Stimulated activated CD4-positive, alpha-beta T cell treated with anti-CD3 and anti-CD28 coated beads, Interleukin-2, amount 100 ng/mL, for 48 hours (primary cell): ENCODE data around the gene STRN.
A peak's percentile ranks its signal among the peaks of the same experiment; 100 is the strongest.
"Not testable (repeated sequence)": the region's sequence is repeated elsewhere in the genome, so short reads cannot be mapped to it uniquely, and the experiment has no call there.

Source experiments
- DNase-seq, 2 donors: peaks; one replicate each; pipeline ENCODE4 v3.0.0-alpha.2; 2020

STRN gene

DNA sequence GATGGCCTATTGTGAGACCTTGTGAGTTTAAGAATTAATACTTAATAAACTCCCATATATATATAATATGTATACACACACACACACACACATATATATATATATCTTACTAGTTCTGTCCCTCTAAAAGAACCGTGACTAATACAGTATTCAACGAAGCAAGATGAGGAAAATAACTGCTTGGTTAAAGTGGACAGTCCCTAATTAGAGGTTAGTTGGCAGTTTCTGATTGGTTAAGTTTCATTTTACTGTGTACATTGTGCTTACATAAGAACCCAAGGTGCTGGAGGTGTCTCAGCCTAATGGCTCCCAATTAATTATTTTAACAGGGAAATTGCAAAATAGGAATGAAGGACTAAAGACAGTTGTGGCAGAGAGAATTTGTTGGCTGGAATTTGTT is 132.1 kb downstream of the STRN start:
- DNase-seq, result no peak

DNA sequence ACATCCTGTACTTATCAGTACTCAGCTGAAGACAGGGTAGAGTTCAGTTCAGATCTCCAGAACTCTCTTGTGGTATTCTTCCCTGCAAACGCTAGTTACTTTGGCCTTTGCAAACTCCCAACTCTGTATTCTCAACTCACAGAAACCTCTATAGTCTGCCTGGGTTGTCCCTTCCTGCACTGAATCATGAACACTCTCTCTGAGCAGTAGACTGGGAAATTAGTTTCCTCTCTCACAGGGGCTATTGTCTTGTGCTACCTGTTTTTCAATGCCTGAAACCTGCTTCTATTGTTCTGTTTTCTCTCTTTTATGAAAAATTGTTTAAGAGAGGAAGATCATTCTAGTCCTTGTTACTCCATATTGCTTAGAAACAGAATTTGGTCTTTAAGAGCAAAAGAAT is 135.2 kb downstream of the STRN start:
- DNase-seq, result no peak

DNA sequence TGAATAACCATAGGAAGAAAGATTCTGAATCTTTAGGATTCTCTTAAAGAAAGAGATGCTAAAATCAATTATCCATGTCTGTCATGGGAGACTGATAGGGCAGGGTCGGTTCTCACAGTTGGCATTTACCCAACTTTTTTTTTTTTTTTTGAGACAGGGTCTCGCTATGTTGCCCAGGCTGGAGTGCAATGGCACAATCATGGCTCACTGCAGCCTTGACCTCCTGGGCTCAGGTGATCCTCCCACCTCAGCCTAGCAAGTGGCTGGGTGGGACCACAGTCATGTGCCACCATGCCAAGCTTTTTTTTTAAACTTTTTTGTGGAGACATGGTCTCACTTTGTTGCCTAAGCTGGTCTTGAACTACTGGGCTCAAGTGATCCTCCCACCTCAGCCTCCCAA is 141.7 kb downstream of the STRN start:
- DNase-seq, result not testable (repeated sequence)

DNA sequence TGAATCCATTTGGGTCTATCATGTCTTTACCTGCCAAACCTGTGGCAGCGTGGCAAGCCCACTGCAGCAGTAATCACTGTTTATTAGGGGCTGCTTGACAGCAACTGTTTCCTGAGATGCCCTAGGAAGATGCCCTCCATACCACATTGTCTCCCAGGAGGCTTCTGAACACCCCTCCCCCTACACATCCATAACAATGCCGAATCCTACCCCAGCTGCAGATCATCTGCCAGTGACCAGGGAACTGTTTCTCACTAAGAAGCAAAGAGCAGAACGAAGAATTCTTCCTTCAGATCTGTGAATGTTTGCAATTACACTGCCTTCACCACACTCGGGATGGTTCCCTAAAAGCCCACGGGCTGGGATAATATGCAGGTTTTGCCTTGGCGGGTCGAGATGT is 142.1 kb downstream of the STRN start:
- no peak for DNase-seq

DNA sequence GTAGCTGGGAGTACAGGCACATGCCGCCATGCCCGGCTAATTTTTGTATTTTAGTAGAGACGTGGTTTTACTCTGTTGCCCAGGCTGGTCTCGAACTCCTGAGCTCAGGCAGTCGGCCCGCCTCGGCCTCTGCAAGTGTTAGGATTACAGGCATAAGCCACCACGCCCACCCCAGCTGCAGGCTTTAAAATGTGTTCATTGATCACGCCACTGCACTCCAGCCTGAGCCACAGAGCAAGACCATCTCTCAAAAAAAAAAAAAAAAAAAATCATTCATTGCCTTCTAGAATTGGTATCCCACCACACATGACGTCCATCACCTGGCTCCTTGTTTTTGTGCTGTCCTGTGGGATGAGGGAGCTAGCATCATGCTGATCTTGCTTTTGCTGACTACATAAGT is 142.5 kb downstream of the STRN start:
- no peak for DNase-seq

DNA sequence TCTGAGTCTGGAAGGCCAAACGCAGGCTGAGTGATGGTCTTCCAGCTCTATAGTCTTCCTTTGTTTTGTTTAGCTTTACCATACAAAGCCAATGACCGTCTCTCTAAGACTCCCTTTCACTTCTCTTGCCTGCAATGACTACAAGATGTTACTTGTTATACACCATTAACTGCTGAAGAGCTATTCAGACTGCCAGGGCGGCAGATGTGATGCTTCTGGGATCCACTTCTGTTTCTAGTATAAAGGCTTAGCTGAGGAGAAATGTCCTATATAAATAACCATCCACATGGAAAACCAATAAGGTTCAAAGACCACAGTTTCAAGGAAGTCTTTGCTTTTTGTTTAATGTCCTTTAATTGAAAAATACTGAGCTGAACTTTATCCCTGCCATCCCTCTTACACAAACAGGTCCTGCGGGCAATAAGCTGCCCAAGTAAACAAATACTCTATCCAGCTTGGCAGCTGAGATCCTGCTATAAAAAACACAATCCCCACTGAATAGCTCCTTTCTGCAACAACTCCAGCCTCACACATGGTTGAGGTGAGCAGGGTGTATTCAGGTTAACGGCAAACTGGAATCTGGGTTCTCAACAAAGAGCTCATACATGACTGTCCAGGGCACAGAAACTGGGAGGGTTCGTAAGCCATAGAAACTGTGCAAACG is 145.3 kb downstream of the STRN start:
- no peak for DNase-seq

DNA sequence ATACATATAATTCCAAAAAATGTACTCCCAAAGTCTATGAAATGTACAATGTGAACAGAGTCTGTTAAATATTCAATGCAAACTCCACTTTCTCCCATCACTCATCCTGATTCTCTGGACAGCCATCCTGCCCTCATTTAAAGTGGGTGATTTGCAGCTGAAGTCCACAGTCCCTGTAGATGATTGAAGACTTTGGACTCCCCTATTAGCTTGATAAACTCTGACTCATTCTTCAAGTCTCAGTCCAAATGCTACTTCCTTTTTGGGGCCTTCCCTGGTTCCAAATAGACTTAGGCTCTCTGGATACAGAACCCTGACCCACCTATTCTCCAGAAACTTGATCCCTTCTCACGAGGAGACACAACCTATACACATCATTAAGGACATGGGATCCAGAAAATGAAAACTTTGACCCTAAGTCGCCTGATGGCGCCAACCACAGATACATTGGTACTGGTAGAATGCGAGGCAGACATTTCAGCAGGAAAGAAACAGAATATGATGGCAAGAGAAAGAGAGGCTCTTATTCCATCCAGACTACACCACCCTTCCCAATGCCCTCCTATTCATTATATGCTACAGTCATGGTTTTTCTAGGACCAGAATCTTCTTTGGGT is 147.1 kb downstream of the STRN start:
- no peak for DNase-seq

DNA sequence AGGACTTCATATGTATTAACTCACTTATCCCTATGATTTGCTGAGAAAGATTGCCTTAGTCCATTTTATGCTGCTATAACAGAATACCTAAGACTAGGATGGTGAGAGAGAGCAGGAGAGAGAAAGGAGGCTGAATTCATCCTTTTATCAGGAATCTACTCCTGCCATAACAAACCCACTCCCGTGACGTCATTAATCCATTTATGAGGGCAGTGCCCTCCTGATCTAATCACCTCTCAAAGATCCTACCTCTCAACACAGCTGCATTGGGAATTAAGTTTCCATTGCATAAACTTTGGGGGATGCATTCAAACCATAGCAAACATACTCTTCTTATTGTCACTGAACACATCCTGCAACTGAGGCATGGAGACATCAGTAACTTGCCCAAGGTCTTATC is 147.8 kb downstream of the STRN start:
- no peak for DNase-seq

DNA sequence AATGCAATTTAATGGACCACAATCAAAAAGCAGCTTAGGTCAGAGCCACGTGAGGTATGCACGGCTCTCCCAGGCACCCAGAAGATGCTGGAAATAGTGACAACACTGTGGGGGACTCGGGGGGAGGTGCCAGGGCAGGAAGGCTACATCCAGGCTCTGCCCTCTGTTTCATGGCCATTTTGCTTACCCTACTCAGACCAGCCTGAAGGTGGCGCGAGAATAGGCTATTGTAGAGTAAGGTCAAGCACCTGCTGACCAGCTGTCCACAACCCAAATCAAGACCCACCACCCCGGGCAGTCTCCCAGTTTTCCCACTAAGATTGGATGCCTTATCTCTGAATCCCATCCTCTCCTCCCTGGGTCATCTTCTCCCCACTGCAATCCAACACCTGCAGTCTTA is 154.1 kb downstream of the STRN start:
- no peak for DNase-seq

DNA sequence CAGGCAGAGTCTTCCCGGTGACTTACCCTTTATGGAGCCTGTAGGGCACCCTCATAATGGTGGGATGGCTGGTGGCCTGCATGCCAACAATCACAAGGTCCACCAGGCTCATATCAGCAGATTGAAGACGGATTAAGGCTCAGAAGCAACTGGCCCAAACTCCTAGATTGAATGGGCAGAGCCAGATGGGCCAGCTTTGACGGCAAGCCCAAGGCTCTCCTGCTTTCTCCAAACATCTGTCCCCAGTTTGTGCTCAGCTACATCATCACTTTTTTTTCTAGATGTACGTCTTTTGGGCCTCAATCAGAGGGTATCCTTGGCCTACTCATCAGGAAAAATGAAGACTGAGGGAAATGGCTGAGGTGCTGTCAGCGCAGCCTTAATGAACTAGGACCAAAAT is 155.3 kb downstream of the STRN start:
- no peak for DNase-seq

DNA sequence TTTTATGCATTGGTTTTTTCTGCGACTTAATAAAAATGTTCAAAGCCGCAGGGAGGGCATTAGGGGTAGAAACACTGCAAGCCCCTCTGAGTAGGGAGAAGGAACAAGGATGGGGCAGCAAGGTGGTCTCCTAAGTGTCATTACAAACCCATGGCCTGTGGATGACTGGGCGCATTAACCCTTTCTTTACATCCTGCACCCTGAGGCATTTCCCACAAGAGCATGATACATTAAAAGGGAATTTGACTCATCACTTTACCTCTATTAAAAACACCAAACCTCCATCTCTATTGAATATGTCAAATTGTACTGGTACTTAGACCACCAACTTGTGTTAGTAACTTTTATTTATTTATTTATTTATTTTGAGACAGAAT is 157.3 kb downstream of the STRN start:
- DNase-seq, result no peak

DNA sequence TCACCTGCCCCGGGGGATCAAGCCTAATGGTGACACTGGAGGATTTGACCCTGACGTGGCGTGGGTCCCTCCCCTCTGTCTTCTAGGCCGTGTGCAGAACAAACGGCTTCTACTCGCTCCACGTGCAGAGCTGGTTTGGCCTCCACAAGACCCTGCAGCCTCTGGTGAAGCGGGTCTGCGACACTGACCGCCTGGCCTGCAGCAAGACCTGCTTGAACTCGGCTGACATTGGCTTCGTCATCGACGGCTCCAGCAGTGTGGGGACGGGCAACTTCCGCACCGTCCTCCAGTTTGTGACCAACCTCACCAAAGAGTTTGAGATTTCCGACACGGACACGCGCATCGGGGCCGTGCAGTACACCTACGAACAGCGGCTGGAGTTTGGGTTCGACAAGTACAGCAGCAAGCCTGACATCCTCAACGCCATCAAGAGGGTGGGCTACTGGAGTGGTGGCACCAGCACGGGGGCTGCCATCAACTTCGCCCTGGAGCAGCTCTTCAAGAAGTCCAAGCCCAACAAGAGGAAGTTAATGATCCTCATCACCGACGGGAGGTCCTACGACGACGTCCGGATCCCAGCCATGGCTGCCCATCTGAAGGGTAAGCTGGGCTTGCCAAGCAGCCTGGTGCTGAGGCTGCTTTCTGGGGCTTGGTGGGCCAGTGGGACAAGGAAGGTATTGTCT is 157.8 kb downstream of the STRN start:
- no peak for DNase-seq

DNA sequence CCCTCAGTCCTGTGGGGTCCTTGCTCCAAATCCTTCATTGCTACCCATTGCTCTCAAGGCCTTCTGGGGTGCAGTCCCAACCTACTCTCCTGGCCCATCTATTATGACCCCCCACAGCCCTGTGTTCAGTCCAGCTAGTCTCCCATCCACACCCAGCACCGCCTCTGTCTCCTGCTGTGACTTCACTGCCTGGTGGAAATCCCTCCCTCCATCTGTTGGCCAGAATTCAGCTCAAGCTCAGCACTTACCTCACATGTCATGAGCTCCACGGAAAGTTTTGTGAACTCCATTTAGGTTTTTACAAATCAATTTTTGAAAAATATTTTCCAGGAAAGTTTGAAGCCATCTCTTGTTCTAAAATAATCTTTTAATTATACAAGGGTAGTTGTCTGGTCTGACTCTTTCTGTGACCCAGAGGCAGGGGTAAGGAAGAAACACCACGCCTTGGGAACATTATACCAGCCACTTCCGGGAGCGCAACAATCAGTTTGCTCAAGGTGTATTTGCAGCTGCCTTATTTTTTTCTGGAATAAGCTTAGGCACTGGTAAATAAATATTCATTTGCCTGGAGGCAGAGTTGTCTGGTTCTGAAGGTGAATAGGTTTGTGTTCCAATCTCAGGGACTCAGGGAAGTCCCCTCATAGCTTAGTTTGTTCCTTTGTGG is 159.0 kb downstream of the STRN start:
- no peak for DNase-seq

DNA sequence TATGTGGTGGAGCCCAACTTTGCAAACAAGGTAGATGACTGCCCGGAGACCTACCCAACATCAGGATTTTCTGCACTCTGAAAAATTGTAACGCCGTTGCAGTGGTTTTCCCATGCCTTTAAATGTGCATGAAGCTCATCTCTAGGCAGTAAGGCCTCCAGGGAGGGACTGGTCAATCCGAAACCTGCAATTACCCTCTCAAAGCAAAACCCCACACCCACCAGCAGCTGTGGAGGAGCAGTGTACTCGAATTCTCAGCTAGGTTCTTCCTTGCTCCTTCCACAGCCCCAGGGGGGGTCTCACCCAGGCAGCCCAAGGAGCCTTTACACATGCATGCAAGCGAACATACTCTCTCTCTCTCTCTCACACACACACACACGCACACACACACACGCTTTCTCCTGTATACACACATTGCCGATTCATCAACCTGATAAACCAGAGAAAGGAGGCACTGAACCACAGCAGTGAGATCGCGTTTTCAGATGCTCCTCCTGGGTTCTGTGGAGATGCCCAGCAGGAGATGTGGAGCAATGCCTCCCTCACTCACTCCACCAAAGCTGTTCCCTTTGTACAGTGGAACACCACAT is 160.6 kb downstream of the STRN start:
- DNase-seq, result no peak

DNA sequence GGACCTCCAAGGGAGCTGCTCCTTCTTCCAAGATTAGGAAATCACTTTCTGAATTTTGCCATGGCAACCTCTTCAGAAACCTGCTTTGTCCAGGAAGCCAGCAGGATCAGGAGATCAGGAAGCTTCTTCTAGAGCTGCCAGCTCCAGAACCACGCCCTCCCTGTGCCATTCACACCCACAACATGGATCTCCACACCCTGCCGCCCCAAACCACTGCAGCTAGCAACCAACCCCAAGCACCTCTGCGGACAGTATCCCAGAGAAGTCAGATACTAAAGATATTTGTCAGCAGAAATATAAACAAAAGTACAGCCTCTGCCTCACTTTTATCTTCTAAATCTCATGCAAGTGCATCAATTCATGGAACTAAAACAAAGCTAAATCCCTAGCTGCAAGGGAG is 163.4 kb downstream of the STRN start:
- DNase-seq, result no peak

DNA sequence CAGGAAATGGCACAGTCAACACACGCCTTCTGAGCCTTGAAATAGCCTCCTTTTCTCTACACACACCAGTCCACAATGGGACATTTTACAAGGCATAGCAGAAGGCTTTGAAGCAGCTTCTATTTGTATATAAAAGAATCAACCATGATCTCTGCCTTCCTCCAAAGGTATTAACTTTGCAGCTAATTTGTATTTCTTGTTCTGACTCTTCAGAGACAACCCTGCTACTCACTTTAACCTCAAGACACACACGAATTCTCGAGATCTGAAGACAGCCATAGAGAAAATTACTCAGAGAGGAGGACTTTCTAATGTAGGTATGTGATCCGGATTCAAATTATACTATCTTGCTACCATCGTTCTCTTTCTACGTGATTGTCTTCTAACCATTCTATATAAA is 165.2 kb downstream of the STRN start:
- DNase-seq, result no peak

DNA sequence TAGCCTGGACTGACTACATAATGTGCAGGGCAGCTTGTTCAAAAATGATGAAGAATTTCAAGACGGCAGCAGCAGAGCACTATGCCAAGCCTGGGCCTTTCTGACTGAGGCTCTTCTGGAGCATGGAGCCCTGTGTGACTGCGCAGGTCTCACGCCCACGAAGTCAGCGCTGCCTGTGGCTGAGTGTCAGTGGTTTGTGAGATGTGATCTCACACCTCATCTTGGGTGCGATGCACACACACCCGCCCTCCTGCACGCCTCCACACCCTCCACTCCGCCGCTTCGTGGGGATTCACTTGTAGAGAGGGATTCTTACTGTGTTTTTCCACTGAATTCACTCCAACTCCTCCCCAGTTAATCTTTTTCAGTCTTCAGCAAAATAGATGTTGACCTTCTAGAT is 166.0 kb downstream of the STRN start:
- DNase-seq, result peak; percentile 36 to 63

DNA sequence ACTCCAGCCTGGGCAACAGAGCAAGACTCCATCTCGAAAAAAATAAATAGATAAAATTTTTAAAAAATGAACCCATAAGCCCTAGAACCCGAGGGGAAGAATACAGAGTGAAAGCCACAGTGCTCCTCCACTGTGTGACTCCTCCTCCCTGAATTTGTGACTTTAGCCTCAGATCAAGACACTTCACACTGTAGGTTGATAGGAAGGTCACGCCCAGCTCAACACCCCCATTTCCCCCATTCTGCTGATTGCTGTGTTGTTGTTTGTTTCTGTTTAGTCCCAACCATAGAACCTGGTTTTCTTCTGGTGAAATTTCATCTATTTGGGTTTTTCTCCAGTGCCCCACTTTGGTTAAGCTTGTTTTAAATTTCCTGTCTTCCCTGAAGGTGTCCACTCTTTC is 167.6 kb downstream of the STRN start:
- no peak for DNase-seq

DNA sequence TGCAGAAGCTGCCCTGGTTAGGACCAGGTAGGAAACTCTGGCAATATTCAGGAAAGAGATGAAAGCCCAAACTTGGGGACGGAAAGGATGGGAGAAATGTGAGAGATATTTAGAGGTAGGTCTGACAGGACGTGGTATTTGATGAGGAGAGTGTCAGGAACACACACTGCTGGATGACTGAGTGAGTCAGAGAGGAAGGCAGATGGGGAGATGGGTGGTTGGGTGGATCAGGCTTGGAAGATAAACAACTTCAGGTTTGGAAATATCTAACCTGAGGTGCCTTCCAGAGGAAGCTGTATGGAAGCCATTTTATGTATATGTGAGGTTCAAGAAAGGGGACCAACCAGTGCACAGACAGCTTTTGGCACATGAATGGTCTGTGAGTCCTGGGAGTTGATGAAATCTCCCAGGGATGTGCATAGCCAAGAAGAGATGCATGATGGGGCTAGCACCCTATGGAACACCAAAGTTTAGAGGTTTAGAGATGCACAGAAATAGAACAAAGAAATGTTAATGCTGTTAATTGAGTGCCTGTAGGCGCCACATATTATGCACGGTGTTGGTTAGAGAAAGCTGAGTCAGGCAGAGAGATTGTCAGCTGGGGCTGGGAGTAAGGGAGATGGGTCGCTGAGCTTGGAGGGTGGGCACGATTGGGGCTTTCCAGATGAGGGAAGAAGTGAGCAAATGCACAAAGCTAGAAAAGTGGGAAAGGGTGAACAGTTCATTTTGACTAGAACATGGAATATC is 168.8 kb downstream of the STRN start:
- DNase-seq, result no peak
